PC-3 (cell line): ENCODE measurements around the gene OR10K2. TPM values are rescaled to one million over a fixed set of nuclear protein-coding genes. Genes with fewer than 3 reads are reported as not detected.

Source experiments
- ATAC-seq: fragments of 200-7000 bp; cut with Tn5 transposase; 2 replicates; pipeline ENCODE4 v1.9.1; 2020; ENCODE audit warnings: mild to moderate bottlenecking, moderate library complexity
- BruUV-seq: library from RNA; stranded (reverse); fragments of 400-500 nt; replicated peaks from 2 replicates; lab custom pipeline; 2021; lab: Mats Ljungman, UMichigan
- CTCF ChIA-PET: fragments of 300-600 bp; sonication (Branson Sonifier 250); formaldehyde crosslinking; loops from one replicate; lab custom pipeline; 2022; ENCODE audit warnings: antibody characterized with exemption; lab: Charles Lee
- POLR2A ChIA-PET: fragments of 300-600 bp; sonication (Branson Sonifier 250); formaldehyde crosslinking; loops from one replicate; lab custom pipeline; 2022; ENCODE audit warnings: antibody characterized with exemption; ENCODE audit not compliant: unreplicated experiment; lab: Charles Lee
- DNase-seq: peaks from one replicate; pipeline ENCODE4 v3.0.0-alpha.2; 2015
- H2AFZ ChIP-seq: fragments of 300-600 bp; sonication (generic); 2 replicates; pipeline ENCODE4 v1.6.0; 2016; ENCODE audit warnings: antibody characterized with exemption, low read length
- H3F3A ChIP-seq: fragments of 300-600 bp; sonication (generic); one replicate; pipeline ENCODE4 v1.6.0; 2017; ENCODE audit warnings: antibody characterized with exemption, low read length, control low read depth, mild to moderate bottlenecking; ENCODE audit not compliant: unreplicated experiment
- H3K27ac ChIP-seq: fragments of 300-600 bp; sonication (generic); 2 replicates; pipeline ENCODE4 v1.5.1; 2016; ENCODE audit warnings: mild to moderate bottlenecking, low read length
- H3K27me3 ChIP-seq: fragments of 300-600 bp; sonication (generic); 2 replicates; pipeline ENCODE4 v1.6.1; 2016; ENCODE audit warnings: low read length, mixed read lengths
- H3K36me3 ChIP-seq: fragments of 300-600 bp; sonication (generic); 2 replicates; pipeline ENCODE4 v1.6.1; 2016; ENCODE audit warnings: low read depth, mixed run types, low read length, mixed read lengths
- H3K4me1 ChIP-seq: fragments of 300-600 bp; sonication (generic); 2 replicates; pipeline ENCODE4 v1.5.1; 2016; ENCODE audit warnings: low read length; ENCODE audit not compliant: insufficient read depth
- H3K4me2 ChIP-seq: fragments of 300-600 bp; sonication (generic); 2 replicates; pipeline ENCODE4 v1.6.0; 2016; ENCODE audit warnings: low read length
- H3K4me3 ChIP-seq: fragments of 300-600 bp; sonication (generic); 2 replicates; pipeline ENCODE4 v1.5.1; 2016; ENCODE audit warnings: mild to moderate bottlenecking, low read length, mixed read lengths
- H3K79me2 ChIP-seq: fragments of 300-600 bp; sonication (generic); 2 replicates; pipeline ENCODE4 v1.6.1; 2017; ENCODE audit warnings: low read length, mixed read lengths
- H3K9ac ChIP-seq: fragments of 300-600 bp; sonication (generic); 2 replicates; pipeline ENCODE4 v1.6.0; 2016; ENCODE audit warnings: mild to moderate bottlenecking, low read length
- H3K9me2 ChIP-seq: fragments of 300-600 bp; sonication (generic); replicated peaks from 2 replicates; pipeline ENCODE4 v1.6.1; 2016; ENCODE audit warnings: mixed run types, low read length, mixed read lengths
- H3K9me3 ChIP-seq: fragments of 300-600 bp; sonication (generic); 2 replicates; pipeline ENCODE4 v1.6.1; 2016; ENCODE audit warnings: low read length, mixed read lengths
- H4K20me1 ChIP-seq: fragments of 300-600 bp; sonication (generic); 2 replicates; pipeline ENCODE4 v1.6.1; 2016; ENCODE audit warnings: low read length, mixed read lengths
- EZH2 ChIP-seq: fragments of 300-600 bp; sonication (generic); IDR thresholded peaks from one replicate; pipeline ENCODE4 v1.6.1; 2017; ENCODE audit warnings: antibody characterized with exemption, mild to moderate bottlenecking, low read length; ENCODE audit not compliant: unreplicated experiment
- EZH2phosphoT487 ChIP-seq: fragments of 300-600 bp; sonication (generic); IDR thresholded peaks from 2 replicates; pipeline ENCODE4 v1.6.1; 2018; ENCODE audit warnings: mild to moderate bottlenecking, antibody characterized with exemption, low read length, borderline replicate concordance
- intact Hi-C: fragments of 100-400 bp; cut with micrococcal nuclease; formaldehyde crosslinking; loops from 2 replicates; pipeline ENCODE4 v1.9.0; 2023
- total RNA-seq: library from RNA; depleted of rRNA; stranded (reverse); fragments of >200 nt; gene quantifications from 2 replicates; pipeline ENCODE4 v1.2.3, GENCODE V29; 2014
- TF ChIP-seq, protein P1 (sequence below): fragments of 300-600 bp; sonication (generic); conservative IDR thresholded peaks from 2 replicates; pipeline ENCODE4 v1.5.1; 2017; ENCODE audit warnings: antibody characterized with exemption, low read depth, mild to moderate bottlenecking, low read length

The OR10K2 gene
- total RNA-seq, 1 experiment from 2014 or later = not detected

DNA sequence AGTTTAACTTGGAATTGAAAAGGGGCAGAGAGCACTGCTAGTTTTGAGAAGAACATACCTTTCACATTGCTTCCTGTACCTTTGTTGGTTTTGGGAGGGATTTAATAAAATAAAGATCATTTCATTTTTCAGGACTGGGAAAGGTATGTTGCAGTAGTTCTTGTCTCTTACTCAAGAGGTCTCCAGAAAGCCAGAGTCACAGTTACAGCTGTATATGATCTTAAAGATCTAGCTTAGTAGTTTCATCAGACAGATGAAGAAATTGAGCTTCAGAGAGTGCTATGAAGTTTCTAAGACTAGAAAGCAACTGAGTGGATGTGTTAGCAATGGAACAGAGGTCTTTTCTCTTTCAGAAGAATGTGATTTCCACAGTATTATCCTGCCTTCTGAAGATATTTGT lies 1.0 kb downstream of the OR10K2 start:
- intact Hi-C loops = no loop called here
- no peaks in the 10 kb centered on the region for H3K9me2 ChIP-seq
- no peaks in the 10 kb centered on the region for H3K4me1 ChIP-seq
- no peak for DNase-seq
- H4K20me1 ChIP-seq = no peaks in the 10 kb centered on the region
- ChIA-PET POLR2A (no interaction called here), CTCF (no interaction called here)
- H3F3A ChIP-seq = no peaks in the 10 kb centered on the region
- TF ChIP-seq EZH2 (no peak), EZH2phosphoT487 (no peak)
- TF ChIP-seq, protein P1, sequence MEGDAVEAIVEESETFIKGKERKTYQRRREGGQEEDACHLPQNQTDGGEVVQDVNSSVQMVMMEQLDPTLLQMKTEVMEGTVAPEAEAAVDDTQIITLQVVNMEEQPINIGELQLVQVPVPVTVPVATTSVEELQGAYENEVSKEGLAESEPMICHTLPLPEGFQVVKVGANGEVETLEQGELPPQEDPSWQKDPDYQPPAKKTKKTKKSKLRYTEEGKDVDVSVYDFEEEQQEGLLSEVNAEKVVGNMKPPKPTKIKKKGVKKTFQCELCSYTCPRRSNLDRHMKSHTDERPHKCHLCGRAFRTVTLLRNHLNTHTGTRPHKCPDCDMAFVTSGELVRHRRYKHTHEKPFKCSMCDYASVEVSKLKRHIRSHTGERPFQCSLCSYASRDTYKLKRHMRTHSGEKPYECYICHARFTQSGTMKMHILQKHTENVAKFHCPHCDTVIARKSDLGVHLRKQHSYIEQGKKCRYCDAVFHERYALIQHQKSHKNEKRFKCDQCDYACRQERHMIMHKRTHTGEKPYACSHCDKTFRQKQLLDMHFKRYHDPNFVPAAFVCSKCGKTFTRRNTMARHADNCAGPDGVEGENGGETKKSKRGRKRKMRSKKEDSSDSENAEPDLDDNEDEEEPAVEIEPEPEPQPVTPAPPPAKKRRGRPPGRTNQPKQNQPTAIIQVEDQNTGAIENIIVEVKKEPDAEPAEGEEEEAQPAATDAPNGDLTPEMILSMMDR = no peak
- no peak overlapping the region for H3K4me2 ChIP-seq
- no TSS peak for BruUV-seq
- H3K9ac ChIP-seq = no peak overlapping the region
- no peaks in the 10 kb centered on the region for H3K27me3 ChIP-seq
- no peaks in the 10 kb centered on the region for H3K79me2 ChIP-seq
- no peak for ATAC-seq
- no peaks in the 10 kb centered on the region for H3K36me3 ChIP-seq
- no peak overlapping the region for H3K4me3 ChIP-seq
- H3K9me3 ChIP-seq = no peaks in the 10 kb centered on the region
- H2AFZ ChIP-seq = no peak overlapping the region
- H3K27ac ChIP-seq = no peak overlapping the region

DNA sequence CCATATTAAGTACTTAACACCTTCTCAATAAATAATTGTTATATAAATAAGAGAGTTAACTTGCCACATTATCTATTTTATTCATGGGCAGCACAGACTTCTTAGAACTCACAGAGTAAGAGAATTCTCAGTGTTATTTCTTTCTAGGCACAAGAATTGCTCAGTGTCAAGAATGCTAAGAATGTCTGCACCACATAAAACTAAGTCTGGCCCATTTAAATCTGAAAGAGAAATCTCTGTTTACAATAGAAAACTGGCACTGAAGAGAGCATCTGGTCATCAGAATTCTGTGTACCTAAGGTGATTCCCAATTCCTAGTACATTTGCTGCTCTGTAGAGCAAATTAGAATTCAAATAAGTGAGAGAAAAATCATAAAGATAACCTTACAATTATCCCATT lies 3.8 kb downstream of the OR10K2 start:
- no peak overlapping the region for H2AFZ ChIP-seq
- no peak for DNase-seq
- H3K9ac ChIP-seq = no peak overlapping the region
- ChIA-PET POLR2A (no interaction called here), CTCF (no interaction called here)
- no peaks in the 10 kb centered on the region for H3K9me3 ChIP-seq
- H3K4me1 ChIP-seq = no peaks in the 10 kb centered on the region
- no peak overlapping the region for H3K4me2 ChIP-seq
- no peak for ATAC-seq
- no peaks in the 10 kb centered on the region for H3F3A ChIP-seq
- H3K79me2 ChIP-seq = no peaks in the 10 kb centered on the region
- no peak overlapping the region for H3K4me3 ChIP-seq
- H3K27ac ChIP-seq = no peak overlapping the region
- H3K36me3 ChIP-seq = no peaks in the 10 kb centered on the region
- BruUV-seq = no TSS peak
- TF ChIP-seq, protein P1 = no peak
- TF ChIP-seq EZH2phosphoT487 (no peak), EZH2 (no peak)
- H3K27me3 ChIP-seq = no peaks in the 10 kb centered on the region
- intact Hi-C loops = no loop called here
- H3K9me2 ChIP-seq = no peaks in the 10 kb centered on the region
- H4K20me1 ChIP-seq = no peaks in the 10 kb centered on the region

DNA sequence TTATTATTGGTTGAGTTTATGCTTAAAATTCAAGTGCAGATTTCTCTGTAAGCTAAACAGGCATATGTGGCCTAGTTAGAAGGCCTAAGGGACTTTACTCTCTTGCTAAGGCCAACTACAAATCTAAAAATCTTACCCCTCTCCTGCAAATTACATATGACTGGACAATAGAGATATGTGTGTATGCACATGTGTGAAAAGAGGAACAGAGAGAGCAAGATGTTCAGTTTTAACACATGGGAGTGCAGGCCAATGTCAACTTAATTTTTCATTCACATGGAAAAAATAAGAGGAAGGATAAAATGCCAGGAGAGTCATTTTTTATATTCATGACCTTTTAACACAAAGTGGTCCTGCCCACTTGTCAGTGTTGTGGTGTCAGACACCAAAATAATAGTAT lies 8.5 kb downstream of the OR10K2 start:
- H3K4me2 ChIP-seq = no peak overlapping the region
- BruUV-seq = no TSS peak
- no peak overlapping the region for H3K4me3 ChIP-seq
- H4K20me1 ChIP-seq = no peaks in the 10 kb centered on the region
- H3K9me2 ChIP-seq = no peaks in the 10 kb centered on the region
- no peak overlapping the region for H2AFZ ChIP-seq
- POLR2A ChIA-PET = no interaction called here
- CTCF ChIA-PET = no interaction called here
- no peak for DNase-seq
- H3K27ac ChIP-seq = no peak overlapping the region
- no peaks in the 10 kb centered on the region for H3F3A ChIP-seq
- TF ChIP-seq, protein P1 = no peak
- TF ChIP-seq EZH2 (no peak), EZH2phosphoT487 (no peak)
- H3K9me3 ChIP-seq = no peaks in the 10 kb centered on the region
- no peak overlapping the region for H3K9ac ChIP-seq
- intact Hi-C loops = no loop called here
- H3K36me3 ChIP-seq = no peaks in the 10 kb centered on the region
- ATAC-seq = no peak
- H3K27me3 ChIP-seq = no peaks in the 10 kb centered on the region
- no peaks in the 10 kb centered on the region for H3K79me2 ChIP-seq
- H3K4me1 ChIP-seq = no peaks in the 10 kb centered on the region
